ENCODE measurements around the gene MAEA. TPM values are rescaled to one million over a fixed set of nuclear protein-coding genes. Genes with fewer than 3 reads are reported as not detected.

The MAEA gene
- 72.3 and 114 TPM in 2 replicates for total RNA-seq

GRCh38 chr4:1289207-1290164 lies at the start of gene MAEA:
Gene MAEA, plus strand, starts transcription at chr4:1289891. Its CDS starts 23 bp downstream, at chr4:1289914.
- TF ChIP-seq CTCF (conservative IDR thresholded peaks at IDR 0.05; ENCODE audit: low read depth, low read length) = no peak
- peak; percentile 63 for DNase-seq (ENCODE audit: low read depth)

GRCh38 chr4:1239950-1240307 lies 49.8 kb upstream of the MAEA start:
- no peak overlapping the region for H3K4me3 ChIP-seq (ENCODE audit: low read depth, low read length)
- no peak for TF ChIP-seq CTCF (conservative IDR thresholded peaks at IDR 0.05; ENCODE audit: low read depth, low read length)
- DNase-seq (ENCODE audit: low read depth) = no peak

More at GRCh38 chr4:1289207-1290164, at the start of gene MAEA:
- H3K4me3 ChIP-seq (ENCODE audit: low read depth, low read length) = peak within 1 kb of the TSS; percentile 94

- no peak overlapping the region for H3K4me3 ChIP-seq (ENCODE audit: low read depth, low read length)
- no peak for TF ChIP-seq CTCF (conservative IDR thresholded peaks at IDR 0.05; ENCODE audit: low read depth, low read length)
- DNase-seq (ENCODE audit: low read depth) = no peak
These were observed 48.8 kb upstream of the MAEA start for GRCh38 chr4:1240721-1241465.

GRCh38 chr4:1241466-1241935 lies 48.2 kb upstream of the MAEA start:
- H3K4me3 ChIP-seq (ENCODE audit: low read depth, low read length) = no peak overlapping the region
- DNase-seq (ENCODE audit: low read depth) = no peak
- no peak for TF ChIP-seq CTCF (conservative IDR thresholded peaks at IDR 0.05; ENCODE audit: low read depth, low read length)

GRCh38 chr4:1241936-1242505 lies 47.7 kb upstream of the MAEA start:
- H3K4me3 ChIP-seq (ENCODE audit: low read depth, low read length) = no peak overlapping the region
- DNase-seq (ENCODE audit: low read depth) = no peak
- no peak for TF ChIP-seq CTCF (conservative IDR thresholded peaks at IDR 0.05; ENCODE audit: low read depth, low read length)

- H3K4me3 ChIP-seq (ENCODE audit: low read depth, low read length) = no peak overlapping the region
- TF ChIP-seq CTCF (conservative IDR thresholded peaks at IDR 0.05; ENCODE audit: low read depth, low read length) = no peak
- no peak for DNase-seq (ENCODE audit: low read depth)
These were observed 46.9 kb upstream of the MAEA start for GRCh38 chr4:1242506-1243450.
